Fibroblast of the conjunctiva (primary cell): ENCODE data around the gene THSD7B.

Experiments
- DNase-seq: peaks from one replicate; pipeline ENCODE4 v3.0.0-alpha.2; 2010; ENCODE audit warnings: low read depth

The THSD7B gene

DNA sequence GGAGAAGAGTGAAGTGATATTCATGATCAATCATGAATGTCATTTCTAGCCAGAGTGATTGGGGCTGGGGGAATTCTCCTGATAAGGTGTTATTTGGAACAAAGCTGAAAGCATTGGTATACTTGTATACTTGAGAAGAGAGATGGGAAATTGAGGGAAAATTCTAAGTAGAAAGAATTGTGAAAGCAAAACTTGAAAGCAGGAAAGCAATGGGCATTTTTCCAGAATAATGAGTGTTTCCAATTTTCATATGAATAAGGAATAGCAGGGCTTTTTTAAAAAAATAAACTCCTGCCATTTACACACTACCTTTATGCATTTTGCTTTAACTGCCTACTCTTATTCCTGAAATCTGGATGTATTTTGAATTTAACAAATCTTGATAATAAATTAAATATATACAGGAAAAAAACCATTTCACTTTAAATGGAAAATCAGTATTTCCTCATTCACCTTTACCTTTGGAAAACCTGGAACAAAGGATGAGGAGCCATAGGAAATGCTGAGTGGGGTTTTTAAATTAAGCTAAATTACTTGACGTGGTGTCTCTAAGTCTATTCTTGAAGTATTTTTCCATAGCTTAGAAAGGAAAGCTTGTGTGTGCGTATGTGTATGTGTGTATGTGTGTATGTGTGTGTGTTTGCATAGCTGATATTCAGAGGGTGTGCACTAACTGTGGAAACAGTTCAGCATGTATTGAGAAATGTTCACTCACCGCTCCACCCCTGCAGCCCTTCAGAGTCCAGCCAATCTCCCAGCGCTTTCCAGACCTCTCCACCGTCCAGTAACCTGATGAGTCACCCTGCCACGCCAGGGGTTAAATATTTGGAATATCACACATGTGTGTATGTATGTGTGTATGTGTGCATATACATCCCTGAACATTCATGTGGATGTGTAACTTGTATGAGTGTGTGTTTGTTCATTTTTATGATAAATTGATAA, 427.3 kb downstream of the THSD7B start:
- DNase-seq, result peak; percentile 62

DNA sequence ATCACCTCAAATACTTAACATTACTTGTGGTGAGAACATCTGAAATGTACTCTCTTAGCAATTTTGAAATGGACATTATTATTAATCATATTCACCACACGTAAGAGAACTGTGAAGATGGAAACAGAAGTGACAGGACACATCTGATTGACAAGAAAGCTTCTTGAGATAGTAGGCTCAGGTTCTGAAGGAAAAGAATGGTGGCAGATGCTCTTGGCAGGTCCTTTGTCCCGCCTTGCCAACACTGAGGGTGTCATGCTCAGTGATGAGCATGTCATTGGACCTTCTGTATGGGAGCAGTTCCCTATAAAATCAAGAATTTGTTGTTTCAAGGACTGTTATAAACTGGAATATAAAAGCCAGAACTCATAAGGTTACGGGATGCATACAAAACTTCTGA, 428.1 kb downstream of the THSD7B start:
- DNase-seq, result no peak

DNA sequence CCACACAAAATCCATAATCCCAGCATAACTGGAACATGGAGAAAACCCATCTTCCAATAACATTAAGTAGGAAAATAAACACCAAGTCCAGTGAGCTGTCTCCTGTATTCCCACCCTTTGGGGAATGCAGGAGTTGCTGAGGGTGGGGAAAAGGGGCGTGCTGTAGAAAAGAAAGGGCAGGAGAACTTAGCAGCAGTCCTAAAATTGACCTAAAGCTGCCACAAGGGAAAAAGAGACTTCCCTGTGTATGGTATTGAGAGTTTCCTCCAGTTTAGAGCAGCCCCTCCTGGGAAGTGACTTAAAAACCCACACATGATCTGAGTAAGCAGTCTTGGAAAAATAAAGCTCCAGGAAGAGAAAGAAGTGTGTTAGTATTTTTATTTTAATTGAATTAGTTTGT, 428.8 kb downstream of the THSD7B start:
- DNase-seq, result no peak

DNA sequence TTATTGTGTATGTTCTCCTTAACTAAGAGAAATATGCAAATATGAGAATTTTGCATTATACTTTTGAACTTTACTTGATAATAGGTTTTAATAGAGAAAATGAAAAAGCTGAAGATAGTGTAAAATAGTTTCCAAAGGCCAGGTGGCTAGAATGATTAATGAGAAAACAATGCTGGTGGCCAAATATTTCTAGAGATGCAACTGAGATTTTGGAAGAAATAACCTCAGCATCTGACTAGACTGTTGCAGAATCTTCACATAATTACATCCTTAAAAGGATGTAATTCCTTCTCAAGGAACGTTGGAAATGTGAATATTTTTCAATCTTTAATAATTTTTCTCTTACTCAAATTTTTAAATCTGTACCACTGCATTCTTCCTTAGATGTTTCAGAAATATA, 434.4 kb downstream of the THSD7B start:
- no peak for DNase-seq

DNA sequence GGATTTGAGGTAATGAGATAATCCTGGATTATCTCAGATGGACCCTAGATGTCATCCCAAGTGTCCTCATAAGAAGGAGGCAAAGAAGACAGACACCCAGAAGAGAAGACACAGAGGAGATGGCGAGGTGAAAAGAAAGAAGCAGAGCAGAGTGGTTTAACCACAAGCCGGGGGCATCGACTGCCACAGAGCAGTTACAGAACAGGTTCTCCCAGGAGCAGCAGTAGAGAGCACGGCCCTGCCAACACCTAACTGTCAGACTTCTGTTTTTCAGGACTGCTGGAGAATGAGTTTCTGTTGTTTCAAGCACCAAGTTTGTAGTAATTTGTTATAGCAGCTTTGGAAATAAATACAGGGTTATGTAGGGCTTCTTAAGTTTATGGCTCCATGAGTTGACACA, 437.0 kb downstream of the THSD7B start:
- no peak for DNase-seq

DNA sequence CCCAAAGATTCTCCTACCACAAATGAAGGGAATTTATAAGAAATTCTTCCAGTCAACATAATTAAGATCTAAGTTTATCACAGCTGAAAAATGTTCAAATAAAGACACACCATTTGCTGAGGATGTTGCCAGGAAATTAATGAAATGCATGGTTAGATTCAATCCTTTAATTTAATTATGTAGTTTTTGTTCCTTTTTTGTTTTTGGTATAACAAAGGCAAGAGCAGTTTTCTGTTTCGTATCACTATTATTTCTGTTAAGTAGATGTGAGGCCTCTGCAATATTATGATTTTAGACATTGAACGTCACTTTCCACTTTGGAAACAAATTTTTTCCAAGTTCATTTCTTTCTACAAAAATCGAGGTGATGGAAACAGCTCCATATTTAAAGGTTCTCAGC, 440.0 kb downstream of the THSD7B start:
- DNase-seq, result no peak

DNA sequence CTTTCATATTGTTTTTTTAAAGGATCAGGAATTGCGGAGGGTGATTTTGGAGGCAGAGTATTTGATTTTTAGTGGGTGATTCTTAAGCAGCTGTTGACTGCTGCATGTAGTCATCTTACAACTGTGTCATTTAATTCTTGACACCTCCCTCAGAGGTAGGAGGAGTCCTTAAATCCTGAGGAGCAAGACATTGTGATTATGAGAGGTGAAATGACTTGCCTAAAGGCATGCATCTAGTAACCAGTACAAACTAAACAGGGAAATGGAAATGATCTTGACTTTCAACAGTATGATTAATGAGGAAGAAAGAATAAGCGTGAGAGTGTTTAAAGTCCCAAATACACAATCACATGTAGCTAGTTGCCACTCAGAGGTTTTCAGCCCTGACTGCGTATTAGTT, 440.7 kb downstream of the THSD7B start:
- no peak for DNase-seq

DNA sequence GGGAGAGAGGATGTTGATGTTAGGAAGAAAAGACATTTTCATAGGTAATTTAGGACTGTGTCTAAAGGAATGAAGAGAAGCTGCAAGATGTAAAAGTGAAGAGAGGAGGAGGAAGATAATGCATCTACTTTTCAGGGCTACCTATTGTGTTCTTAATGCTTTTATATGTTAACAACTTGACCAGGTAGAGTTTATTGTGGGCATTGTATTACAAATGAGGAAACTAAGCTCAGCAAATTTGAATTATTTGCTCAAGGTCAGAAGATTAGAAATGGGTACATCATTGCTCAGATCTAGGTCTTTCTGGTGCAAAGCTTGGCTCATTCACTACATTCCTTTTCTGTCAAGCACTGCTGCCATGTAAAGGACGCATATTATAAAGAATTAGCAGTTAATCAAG, 441.7 kb downstream of the THSD7B start:
- no peak for DNase-seq

DNA sequence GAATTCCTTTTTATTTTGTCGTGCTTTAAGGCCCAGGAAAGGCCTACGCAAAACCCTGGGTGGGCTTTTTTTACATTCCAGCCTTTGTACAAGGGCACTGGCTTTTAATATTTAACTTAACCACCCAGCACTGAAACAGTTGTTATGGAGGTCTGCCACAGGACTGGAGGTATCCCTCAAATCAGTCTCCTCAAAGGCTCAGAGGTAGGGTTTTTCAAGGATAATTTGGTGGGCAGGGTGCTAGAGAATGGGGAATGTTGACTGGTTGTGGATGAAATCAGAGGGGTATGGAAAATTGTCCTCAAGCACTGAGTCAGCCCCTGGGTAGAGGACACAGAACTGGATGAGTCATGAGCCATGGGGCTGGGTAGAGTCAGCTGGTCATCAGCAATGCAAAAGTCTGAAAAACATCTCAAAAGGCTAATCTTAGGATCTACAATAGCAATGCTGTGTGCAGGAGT, 443.1 kb downstream of the THSD7B start:
- no peak for DNase-seq

DNA sequence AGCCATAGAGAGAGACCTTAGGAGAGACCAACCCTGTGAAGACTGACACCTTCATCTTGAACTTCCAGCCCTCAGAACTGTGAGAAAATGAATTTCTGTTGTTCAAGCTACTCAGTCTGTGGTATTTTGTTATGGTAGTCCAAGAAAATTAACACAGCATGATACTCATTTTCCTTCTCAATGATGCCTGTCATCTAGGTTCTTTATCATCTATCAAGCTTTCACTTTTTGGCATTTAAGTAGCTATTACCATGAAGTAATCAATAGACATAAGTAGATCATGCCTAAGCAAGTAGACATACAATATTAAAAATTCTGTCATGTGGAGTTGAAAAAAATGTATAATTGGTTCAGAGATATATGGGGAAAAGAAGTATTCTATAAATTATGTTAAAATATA, 444.7 kb downstream of the THSD7B start:
- DNase-seq, result no peak

DNA sequence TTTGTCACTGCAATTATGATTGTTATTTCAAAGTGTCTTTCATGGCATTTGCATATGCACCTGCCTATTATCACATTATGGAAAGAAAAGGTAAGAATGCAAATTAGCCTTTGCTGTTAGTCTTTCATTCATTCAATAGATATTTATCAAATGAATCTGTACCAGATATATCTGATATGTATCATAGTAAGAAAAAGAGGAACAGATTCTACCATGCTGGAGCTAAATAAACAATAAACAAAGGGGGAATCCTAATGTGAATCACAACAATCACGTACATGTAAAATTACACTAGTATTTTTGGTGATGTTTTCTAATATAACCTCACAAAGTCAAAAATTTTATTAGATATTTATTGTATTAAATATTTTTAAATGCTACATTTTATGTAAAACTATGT, 446.4 kb downstream of the THSD7B start:
- DNase-seq, result no peak

DNA sequence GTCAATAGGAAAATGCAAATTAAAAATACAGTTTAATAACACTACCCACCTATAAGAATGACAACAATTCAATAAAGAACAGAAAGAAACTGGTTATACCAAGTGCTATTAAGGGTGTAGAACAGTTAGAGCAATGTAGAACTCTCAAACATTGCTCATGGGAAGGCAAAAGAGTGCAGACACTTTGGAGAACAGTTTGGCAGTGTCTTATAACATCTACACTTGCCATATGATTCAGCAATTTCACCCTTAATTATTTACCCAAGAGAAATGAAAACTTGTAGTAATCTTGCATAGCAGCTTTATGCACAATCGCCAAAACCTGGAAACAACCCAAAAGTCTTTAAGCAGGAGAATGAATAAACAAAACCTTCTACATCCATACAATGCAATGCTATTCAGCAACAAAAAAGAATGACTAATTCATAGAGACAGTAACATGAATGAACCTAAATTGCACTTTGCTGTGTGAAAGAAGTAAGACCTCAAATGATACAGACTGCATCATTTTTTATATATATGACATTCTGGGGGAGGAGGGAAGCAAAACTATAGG, 455.2 kb downstream of the THSD7B start:
- peak; percentile 77 for DNase-seq

DNA sequence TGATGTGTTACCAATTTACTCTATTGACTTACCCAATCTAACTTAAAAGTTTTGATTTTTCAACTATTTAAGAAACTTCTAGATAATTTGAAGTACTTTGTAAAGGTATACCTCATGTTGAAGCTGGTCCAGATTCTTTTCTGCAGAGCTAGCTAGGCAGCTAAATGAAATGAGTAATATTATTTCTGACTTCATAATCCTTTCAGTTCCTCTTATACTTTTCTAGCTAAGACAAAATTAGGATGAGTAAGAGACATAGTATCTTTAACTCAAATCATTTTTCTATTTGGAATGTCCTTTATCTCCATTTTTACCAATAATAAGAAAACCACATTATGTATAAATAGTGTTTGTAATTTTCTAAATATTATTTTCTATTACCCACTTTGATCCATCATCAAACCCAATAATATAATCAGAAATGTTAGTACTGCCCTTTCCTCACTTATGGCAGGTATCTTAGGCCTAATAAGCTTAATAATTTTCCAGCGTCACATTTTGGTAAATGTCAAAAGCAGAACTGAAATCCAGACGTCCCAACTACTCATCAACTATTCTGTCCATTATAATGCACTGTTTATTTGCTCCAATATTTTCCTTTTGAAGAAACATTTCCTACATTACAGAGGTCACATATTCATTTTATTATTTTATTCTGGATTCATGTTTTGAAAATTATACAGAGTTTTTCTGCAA, 456.6 kb downstream of the THSD7B start:
- DNase-seq, result no peak

DNA sequence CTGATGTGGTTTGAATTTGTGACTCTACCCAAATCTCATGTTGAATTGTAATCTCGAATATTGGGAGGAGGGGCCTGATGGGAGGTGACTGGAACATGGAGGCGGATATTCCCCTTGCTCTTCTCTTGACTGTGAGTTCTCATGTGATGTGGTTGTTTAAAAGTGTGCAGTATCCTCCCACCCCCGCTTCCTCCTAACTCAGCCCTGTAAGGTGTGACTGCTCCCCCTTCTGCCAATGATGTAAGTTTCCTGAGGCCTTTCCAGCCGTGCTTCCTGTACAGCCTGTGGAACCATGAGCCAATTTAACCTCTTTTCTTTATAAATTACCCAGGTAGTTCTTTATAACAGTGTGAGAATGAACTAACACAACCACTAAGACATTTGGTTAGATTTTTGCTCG, 458.4 kb downstream of the THSD7B start:
- DNase-seq, result no peak

DNA sequence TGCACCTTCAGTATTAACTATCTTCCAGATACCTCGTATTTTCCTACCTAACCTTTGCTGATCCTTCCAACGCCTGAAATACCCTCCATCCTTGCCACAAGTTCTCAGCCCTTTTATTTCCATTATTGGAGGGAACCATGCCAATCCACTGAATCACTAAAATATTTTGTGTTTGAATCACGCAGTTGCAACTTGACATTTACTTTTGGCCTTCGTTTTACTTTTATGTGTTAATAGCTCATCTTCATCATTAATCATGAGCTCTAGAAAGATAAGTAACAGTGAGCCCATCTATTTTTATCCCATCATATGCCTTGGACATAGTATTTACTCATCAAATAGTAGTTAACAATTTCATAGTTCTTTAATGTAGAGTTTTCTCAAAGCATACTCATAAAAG, 463.2 kb downstream of the THSD7B start:
- DNase-seq, result peak; percentile 13

DNA sequence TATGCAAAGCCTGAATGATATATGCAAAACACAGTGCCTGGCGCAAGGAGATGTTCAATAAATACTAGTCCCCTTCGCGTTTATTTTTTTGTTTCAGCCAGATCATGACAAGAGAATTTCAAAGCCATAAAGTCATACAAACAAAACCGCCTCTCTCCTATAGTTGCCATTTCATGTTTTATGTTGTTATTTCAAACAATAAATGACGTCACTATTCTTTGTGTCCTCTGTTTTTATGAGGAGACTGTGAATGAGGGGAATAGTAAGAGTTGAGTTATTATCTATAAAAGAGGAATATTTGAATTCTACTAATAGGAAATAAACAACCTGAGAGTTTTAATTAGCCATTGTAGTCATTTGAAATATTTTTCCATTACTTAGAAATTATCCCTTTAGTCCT, 464.5 kb downstream of the THSD7B start:
- DNase-seq, result no peak

DNA sequence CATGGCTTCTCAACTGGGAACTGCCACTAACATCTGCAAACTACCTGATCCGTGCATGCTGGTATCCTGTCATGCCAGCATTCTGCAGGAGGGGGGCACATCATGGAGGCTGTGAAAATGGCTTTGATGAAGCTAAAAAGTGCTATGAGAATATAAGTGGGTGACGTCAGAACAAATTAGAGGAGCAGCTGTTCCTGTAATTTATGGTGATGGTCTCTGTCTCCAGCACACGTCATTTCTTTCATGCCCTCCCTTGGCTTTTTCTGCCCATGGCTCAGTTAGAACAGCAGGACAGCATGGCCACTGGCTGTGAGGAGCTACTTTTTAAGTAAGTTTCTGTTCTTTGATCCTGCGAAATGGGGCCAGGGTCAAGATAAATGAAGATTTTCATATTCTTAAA, 466.3 kb downstream of the THSD7B start:
- DNase-seq, result no peak

DNA sequence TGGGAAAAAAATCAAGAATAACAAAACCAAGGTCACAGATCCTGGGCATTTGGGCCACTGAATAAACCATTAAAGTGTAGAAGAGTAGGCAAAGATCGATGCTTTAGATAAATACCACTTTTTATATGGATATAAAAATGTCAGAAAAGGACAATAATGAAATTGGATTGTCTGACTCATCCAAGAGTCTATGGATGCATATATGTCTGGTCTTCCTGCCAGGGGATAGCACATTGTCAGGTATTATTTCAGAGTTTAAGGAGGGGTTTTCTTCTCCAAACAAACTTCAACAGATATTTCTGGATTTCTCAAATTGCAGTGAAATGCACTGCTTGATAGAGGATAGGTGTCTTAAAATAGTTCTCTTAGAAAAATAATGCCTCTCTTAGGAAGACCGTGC, 466.7 kb downstream of the THSD7B start:
- no peak for DNase-seq

DNA sequence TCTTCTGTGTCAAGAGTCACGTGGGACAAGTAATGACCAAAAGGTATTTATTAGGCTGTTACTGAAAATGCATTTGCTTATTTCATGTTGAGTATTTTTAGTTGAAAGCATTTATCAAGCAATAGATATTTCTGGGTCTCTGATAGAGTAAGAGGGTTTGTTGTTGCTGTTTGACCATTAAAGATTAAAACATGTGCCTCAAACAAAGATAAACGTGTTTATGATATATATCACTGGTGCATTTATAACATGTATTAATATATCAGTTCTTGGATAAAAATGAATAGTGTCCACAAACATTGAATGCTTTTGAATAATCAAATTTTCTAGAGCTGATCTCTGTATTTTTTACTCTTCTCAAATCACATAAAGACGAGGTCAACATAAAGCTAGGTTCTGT, 467.7 kb downstream of the THSD7B start:
- DNase-seq, result no peak

DNA sequence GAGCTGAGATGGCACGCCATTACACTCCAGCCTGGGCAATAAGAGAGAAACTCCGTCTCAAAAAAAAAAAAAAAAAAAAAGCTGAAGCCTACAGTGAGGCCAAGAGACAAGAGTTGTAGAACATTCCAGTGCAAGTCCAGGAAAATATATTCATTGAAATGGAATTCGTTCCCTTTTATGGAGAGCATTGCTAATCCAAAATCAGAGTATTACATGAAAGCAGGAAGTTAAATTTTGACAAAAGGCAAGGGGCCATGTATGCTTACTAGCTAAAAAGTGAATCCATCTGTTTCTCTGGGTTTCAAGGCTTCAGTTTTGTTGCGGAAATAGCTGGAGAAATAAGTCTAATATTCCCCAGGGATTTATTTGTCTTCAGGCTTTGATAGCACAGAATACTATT, 471.7 kb downstream of the THSD7B start:
- DNase-seq, result peak; percentile 72

DNA sequence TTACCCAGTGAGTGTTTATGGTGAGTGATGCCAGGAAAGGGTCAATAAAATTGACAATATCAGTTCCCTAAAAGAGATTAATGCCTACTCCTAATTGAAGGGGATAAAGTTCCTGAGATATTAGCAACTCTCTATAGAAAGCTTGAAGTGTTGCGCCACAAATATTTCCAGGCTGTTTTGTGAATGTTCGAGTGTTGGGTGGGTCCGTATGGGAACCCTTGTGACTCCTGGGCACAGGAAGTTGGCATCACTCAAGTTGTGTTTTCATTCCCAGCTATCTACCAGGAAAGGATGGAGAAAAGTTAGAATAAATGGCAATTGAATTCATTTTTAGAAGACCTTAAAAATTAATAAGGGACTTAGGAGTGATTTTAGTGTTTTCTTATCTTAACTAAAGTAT, 472.7 kb downstream of the THSD7B start:
- no peak for DNase-seq

DNA sequence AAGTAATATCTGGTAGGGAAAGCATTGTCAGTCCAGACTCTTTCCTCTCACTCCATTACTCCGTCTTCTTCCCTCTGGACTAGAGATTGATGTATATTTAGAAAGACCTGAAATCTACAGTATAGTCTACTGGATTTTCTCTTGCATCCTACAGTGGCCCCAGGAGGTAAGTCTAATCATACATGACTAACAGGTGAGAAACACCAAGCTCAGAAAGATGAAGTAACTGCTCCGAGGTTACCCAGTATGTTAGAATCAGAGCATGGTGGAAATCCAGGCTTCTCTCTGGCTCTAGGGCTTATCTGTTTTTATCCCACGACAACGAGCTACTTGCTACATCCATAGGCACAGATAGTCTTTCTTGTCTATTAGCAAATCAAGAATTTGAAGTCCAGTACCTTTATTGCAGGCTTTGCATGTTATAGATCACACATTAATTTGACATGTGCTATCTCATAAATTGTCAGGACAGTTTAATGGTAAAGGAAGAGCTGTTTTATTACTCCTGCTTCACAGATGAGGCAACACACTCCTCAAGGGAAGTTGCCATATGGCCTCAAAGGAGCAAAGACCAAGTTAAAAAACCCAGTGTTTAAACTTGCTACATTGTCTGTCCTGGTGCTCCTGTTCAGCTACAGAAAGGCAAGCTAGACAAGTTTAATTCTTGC, 484.3 kb downstream of the THSD7B start:
- no peak for DNase-seq

DNA sequence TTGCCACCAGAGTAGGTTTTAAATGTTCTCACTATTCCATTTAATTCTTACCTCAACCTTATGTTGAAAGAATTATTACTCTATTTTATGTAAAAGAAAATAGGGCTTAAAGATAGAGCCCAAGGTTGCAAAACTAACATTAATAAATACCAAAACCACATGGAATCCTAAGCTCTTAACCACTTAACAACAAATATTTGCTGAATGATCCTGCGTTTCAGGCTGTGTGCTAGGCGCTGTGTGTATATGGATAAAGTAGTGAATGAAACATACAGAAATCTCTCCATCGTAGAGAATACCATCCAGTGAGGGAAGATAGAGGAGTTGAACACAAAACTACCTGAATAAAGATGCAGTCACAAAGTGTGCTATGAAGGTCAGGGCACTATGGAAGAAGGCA, 485.1 kb downstream of the THSD7B start:
- no peak for DNase-seq
